Measurements from ENCODE around the gene COL26A1. TPM values are rescaled to one million over a fixed set of nuclear protein-coding genes. Genes with fewer than 3 reads are reported as not detected.

The COL26A1 gene
- total RNA-seq, 1 experiment from 2014 or later = not detected

- Histone ChIP-seq H3K9ac (ENCODE audit: low read length) (no peak overlapping the region), H2AFZ (ENCODE audit: low read length) (no peak overlapping the region), H3K4me2 (ENCODE audit: low read length) (no peak overlapping the region), H3K9me2 (replicated peaks; ENCODE audit: low read length) (no peaks in the 10 kb centered on the region), H3K4me3 (ENCODE audit: low read length) (no peak overlapping the region), H3F3A (ENCODE audit: low read length, unreplicated experiment) (no peaks in the 10 kb centered on the region), H4K20me1 (ENCODE audit: low read length) (no peaks in the 10 kb centered on the region), H3K9me3 (ENCODE audit: low read length) (no peaks in the 10 kb centered on the region), H3K27me3 (ENCODE audit: low read length) (no peaks in the 10 kb centered on the region), H3K4me1 (ENCODE audit: insufficient read depth, low read length) (no peaks in the 10 kb centered on the region), H3K36me3 (ENCODE audit: low read depth, low read length) (no peaks in the 10 kb centered on the region), H3K27ac (ENCODE audit: low read length) (no peak overlapping the region), H3K79me2 (ENCODE audit: low read length) (no peaks in the 10 kb centered on the region)
- no TSS peak for BruUV-seq (replicated peaks)
- CTCF ChIA-PET = no interaction called here
- intact Hi-C loops (cut with micrococcal nuclease) = no loop called here
- TF ChIP-seq CTCF (conservative IDR thresholded peaks at IDR 0.05; ENCODE audit: low read depth, low read length) (no peak), EZH2phosphoT487 (IDR thresholded peaks at IDR 0.05; ENCODE audit: borderline replicate concordance, low read length) (no peak), EZH2 (IDR thresholded peaks at IDR 0.05; ENCODE audit: low read length, unreplicated experiment) (no peak)
- ATAC-seq = no peak
- POLR2A ChIA-PET (ENCODE audit: unreplicated experiment) = no interaction called here
- no peak for DNase-seq
These were observed 103.0 kb downstream of the COL26A1 start for GRCh38 chr7:101465576-101466196.

- intact Hi-C loops (cut with micrococcal nuclease) = no loop called here
- H3K9ac ChIP-seq (ENCODE audit: low read length) = no peak overlapping the region
- POLR2A ChIA-PET (ENCODE audit: unreplicated experiment) = no interaction called here
- H3K4me2 ChIP-seq (ENCODE audit: low read length) = no peak overlapping the region
- TF ChIP-seq EZH2 (IDR thresholded peaks at IDR 0.05; ENCODE audit: low read length, unreplicated experiment) = no peak
- no peak for TF ChIP-seq EZH2phosphoT487 (IDR thresholded peaks at IDR 0.05; ENCODE audit: borderline replicate concordance, low read length)
- no peak for TF ChIP-seq CTCF (conservative IDR thresholded peaks at IDR 0.05; ENCODE audit: low read depth, low read length)
- CTCF ChIA-PET = no interaction called here
- no peaks in the 10 kb centered on the region for H4K20me1 ChIP-seq (ENCODE audit: low read length)
- H3K9me3 ChIP-seq (ENCODE audit: low read length) = no peaks in the 10 kb centered on the region
- H3F3A ChIP-seq (ENCODE audit: low read length, unreplicated experiment) = no peaks in the 10 kb centered on the region
- no peak for ATAC-seq
- no peak overlapping the region for H3K4me3 ChIP-seq (ENCODE audit: low read length)
- DNase-seq = no peak
- no peaks in the 10 kb centered on the region for H3K36me3 ChIP-seq (ENCODE audit: low read depth, low read length)
- no peaks in the 10 kb centered on the region for H3K27me3 ChIP-seq (ENCODE audit: low read length)
- H3K9me2 ChIP-seq (replicated peaks; ENCODE audit: low read length) = no peaks in the 10 kb centered on the region
- no peak overlapping the region for H2AFZ ChIP-seq (ENCODE audit: low read length)
- no peaks in the 10 kb centered on the region for H3K4me1 ChIP-seq (ENCODE audit: insufficient read depth, low read length)
- H3K27ac ChIP-seq (ENCODE audit: low read length) = no peak overlapping the region
- no peaks in the 10 kb centered on the region for H3K79me2 ChIP-seq (ENCODE audit: low read length)
- no TSS peak for BruUV-seq (replicated peaks)
These were observed 104.2 kb downstream of the COL26A1 start for GRCh38 chr7:101466871-101467270.

- CTCF ChIA-PET = no interaction called here
- Histone ChIP-seq H3K27ac (ENCODE audit: low read length) (no peak overlapping the region), H3K9me3 (ENCODE audit: low read length) (no peaks in the 10 kb centered on the region), H2AFZ (ENCODE audit: low read length) (no peak overlapping the region), H3K9ac (ENCODE audit: low read length) (no peak overlapping the region), H3K4me3 (ENCODE audit: low read length) (no peak overlapping the region), H3K36me3 (ENCODE audit: low read depth, low read length) (no peaks in the 10 kb centered on the region), H3F3A (ENCODE audit: low read length, unreplicated experiment) (no peaks in the 10 kb centered on the region), H3K4me2 (ENCODE audit: low read length) (no peak overlapping the region), H4K20me1 (ENCODE audit: low read length) (no peaks in the 10 kb centered on the region), H3K27me3 (ENCODE audit: low read length) (no peaks in the 10 kb centered on the region), H3K9me2 (replicated peaks; ENCODE audit: low read length) (no peaks in the 10 kb centered on the region), H3K79me2 (ENCODE audit: low read length) (no peaks in the 10 kb centered on the region), H3K4me1 (ENCODE audit: insufficient read depth, low read length) (no peaks in the 10 kb centered on the region)
- POLR2A ChIA-PET (ENCODE audit: unreplicated experiment) = no interaction called here
- TF ChIP-seq CTCF (conservative IDR thresholded peaks at IDR 0.05; ENCODE audit: low read depth, low read length) = no peak
- no peak for TF ChIP-seq EZH2 (IDR thresholded peaks at IDR 0.05; ENCODE audit: low read length, unreplicated experiment)
- no peak for TF ChIP-seq EZH2phosphoT487 (IDR thresholded peaks at IDR 0.05; ENCODE audit: borderline replicate concordance, low read length)
- ATAC-seq (no peak), DNase-seq (no peak)
- no TSS peak for BruUV-seq (replicated peaks)
- intact Hi-C loops (cut with micrococcal nuclease) = no loop called here
These were observed 106.0 kb downstream of the COL26A1 start for GRCh38 chr7:101468546-101469275.

Data from PC-3 (cell line).